Thyroid gland (tissue), 4 donors: Measurements from ENCODE around the gene DARS1.

Experiments used
- POLR2A ChIP-seq, 2 donors: fragments of 450-650 bp; IDR thresholded peaks; one replicate each; pipeline ENCODE4 v1.6.1; 2017; ENCODE audit warnings: antibody characterized with exemption in 2 of 2, mild to moderate bottlenecking in 2 of 2, moderate library complexity in 1 of 2
- TF ChIP-seq, protein P1 (sequence below), 6 experiments: fragments of 200-600 bp in 3 of 6; fragments of 450-650 bp in 3 of 6; sonication (generic) in 3 of 6; IDR thresholded peaks; one replicate each; pipeline ENCODE4 v1.5.1; 2016 to 2019; ENCODE audit warnings: antibody characterized with exemption in 6 of 6, mild to moderate bottlenecking in 2 of 6, inconsistent platforms in 1 of 6, moderate library complexity in 1 of 6

DNA sequence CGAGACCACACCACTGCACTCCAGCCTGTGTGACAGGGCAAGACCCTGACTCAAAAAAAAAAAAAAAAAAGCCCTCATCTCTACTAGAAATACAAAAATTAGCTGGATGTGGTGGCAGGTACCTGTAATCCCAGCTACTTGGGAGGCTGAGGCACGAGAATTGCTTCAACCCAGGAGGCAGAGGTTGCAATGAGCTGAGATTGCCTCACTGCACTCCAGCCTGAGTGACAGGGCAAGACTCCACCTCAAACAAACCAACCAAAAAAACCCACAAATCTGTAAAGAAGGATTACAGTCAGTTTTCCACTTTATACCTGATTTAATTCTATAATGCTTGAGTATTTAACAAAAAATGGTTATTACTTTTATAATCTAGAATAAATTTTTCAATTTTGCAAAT lies 9.7 kb downstream of the DARS1 start:
- TF ChIP-seq, protein P1, sequence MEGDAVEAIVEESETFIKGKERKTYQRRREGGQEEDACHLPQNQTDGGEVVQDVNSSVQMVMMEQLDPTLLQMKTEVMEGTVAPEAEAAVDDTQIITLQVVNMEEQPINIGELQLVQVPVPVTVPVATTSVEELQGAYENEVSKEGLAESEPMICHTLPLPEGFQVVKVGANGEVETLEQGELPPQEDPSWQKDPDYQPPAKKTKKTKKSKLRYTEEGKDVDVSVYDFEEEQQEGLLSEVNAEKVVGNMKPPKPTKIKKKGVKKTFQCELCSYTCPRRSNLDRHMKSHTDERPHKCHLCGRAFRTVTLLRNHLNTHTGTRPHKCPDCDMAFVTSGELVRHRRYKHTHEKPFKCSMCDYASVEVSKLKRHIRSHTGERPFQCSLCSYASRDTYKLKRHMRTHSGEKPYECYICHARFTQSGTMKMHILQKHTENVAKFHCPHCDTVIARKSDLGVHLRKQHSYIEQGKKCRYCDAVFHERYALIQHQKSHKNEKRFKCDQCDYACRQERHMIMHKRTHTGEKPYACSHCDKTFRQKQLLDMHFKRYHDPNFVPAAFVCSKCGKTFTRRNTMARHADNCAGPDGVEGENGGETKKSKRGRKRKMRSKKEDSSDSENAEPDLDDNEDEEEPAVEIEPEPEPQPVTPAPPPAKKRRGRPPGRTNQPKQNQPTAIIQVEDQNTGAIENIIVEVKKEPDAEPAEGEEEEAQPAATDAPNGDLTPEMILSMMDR (IDR thresholded peaks at IDR 0.05): no peak
- no peak for TF ChIP-seq POLR2A (IDR thresholded peaks at IDR 0.05)
